ENCODE measurements around the gene LSM5.

The LSM5 gene

DNA sequence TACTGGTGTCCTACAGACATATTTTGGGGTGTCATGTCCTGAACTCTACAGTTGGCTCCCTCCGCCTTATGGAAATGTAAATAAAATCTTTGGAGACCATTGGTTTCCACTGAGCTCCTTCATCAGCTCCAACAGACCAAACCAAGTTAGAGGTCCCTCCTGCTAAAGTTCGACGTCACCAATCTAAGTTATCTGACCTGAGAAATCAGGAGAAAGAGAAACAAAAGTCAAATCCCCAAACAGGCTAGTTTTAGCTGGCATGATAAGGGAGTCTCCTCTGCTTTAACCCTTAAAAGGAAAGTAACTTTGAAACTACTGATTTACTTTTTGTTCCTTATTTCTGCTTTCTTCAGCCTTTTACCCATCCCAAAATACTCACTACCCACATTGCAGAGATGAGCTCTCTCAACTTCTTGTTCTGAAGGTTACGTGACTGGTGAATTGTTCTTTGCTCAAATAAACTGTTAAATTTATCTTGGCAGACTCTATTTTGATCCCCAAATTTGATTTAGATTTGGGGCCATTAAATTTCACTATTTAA is 45.1 kb upstream of the LSM5 start:
- H3K27ac ChIP-seq: no peak overlapping the region
- intact Hi-C loops (cut with DNase I; ENCODE audit: low total_unique reads): no loop called here
- peaks cover 0 to 39% (median 19%) of the 10 kb centered on the region in 4 donors for H3K4me1 ChIP-seq
- no peaks in the 10 kb centered on the region for H3K9me3 ChIP-seq
- no peaks in the 10 kb centered on the region for H3K36me3 ChIP-seq
- no peaks in the 10 kb centered on the region for H3K27me3 ChIP-seq
- TF ChIP-seq, protein P1, sequence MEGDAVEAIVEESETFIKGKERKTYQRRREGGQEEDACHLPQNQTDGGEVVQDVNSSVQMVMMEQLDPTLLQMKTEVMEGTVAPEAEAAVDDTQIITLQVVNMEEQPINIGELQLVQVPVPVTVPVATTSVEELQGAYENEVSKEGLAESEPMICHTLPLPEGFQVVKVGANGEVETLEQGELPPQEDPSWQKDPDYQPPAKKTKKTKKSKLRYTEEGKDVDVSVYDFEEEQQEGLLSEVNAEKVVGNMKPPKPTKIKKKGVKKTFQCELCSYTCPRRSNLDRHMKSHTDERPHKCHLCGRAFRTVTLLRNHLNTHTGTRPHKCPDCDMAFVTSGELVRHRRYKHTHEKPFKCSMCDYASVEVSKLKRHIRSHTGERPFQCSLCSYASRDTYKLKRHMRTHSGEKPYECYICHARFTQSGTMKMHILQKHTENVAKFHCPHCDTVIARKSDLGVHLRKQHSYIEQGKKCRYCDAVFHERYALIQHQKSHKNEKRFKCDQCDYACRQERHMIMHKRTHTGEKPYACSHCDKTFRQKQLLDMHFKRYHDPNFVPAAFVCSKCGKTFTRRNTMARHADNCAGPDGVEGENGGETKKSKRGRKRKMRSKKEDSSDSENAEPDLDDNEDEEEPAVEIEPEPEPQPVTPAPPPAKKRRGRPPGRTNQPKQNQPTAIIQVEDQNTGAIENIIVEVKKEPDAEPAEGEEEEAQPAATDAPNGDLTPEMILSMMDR (IDR thresholded peaks at IDR 0.05): no peak
- H3K4me3 ChIP-seq: no peak overlapping the region
- no peak for DNase-seq

DNA sequence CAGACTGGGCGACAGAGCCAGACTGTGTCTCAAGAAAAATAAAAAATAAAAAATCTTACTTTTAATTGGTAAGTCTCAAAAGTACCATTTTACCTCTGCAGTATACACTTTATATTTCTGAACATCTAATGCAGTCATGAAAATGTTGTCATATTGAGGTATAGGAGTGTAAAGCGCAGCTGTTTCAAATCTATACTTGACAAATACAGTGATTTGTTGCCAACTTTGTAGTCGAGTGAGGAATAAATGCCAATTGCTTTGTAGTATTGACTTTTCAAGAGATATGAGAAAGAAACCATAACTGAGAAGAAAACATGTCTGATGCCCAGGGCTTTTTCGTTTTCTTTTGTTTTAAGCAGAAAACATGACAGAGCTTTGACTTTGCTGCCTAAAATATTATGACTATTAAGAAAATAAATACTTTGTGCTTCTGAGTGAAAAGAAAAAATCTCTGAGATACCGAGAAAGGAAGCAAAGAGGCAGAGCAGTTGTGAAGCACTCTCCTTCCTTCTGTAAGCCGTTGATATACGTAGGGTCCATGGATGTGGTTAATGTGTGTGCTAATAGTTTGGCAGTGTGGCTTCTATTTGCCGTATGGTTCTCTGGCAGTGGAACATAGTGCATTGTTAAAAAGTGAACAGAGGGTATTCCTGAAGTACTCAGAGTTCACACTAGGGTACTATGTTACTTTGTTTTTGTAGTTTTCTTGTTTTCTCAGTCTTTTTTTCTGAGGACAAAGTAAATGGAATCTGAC is 43.3 kb upstream of the LSM5 start:
- Histone ChIP-seq H3K36me3 (no peaks in the 10 kb centered on the region), H3K27ac (no peak overlapping the region), H3K9me3 (no peaks in the 10 kb centered on the region), H3K4me1 (peaks cover 0 to 36% (median 17%) of the 10 kb centered on the region in 4 donors), H3K27me3 (no peaks in the 10 kb centered on the region), H3K4me3 (no peak overlapping the region)
- TF ChIP-seq, protein P1 (IDR thresholded peaks at IDR 0.05): no peak
- no peak for DNase-seq
- intact Hi-C loops (cut with DNase I; ENCODE audit: low total_unique reads): no loop called here

DNA sequence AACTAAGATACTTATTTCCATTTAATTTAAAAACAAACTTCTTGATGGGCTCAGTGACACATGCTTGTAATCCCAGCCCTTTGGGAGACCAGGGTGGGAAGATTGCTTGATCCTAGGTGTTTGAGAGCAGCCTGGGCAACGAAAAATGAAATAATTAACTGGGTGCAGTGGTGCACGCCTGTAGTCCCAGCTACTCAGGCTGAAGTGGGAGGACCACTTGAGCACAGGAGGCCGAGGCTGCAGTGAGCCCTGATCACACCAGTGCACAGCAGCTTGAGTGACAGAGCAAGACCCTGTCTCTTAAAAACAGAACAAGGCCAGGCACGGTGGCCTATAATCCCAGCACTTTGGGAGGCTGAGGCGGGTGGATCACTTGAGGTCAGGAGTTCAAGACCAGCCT is 42.5 kb upstream of the LSM5 start:
- DNase-seq: no peak
- no peak overlapping the region for H3K27ac ChIP-seq
- no peak overlapping the region for H3K4me3 ChIP-seq
- H3K36me3 ChIP-seq: no peaks in the 10 kb centered on the region
- intact Hi-C loops (cut with DNase I; ENCODE audit: low total_unique reads): no loop called here
- no peaks in the 10 kb centered on the region for H3K27me3 ChIP-seq
- TF ChIP-seq, protein P1 (IDR thresholded peaks at IDR 0.05): no peak
- no peaks in the 10 kb centered on the region for H3K9me3 ChIP-seq
- peaks cover 0 to 28% (median 14%) of the 10 kb centered on the region in 4 donors for H3K4me1 ChIP-seq

DNA sequence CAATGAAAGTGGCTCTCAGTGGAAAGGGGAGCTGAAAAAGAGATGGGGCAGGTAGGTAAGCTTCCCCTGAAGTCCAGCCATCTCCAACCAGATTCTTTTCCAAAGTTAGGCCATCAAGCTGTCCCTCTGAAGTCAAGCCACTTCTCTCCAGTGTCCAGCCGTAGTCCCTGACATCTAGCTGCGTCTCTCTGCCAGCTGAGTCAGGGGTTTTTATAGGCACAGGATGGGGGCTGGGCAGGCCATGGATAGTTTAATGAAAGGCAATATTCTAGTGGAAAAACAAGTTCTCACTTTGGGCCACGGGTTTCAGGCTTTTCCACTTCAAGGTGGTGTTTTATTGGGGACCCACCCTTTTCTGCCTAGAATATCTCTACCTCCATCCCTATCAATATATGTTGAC is 41.9 kb upstream of the LSM5 start:
- intact Hi-C loops (cut with DNase I; ENCODE audit: low total_unique reads): no loop called here
- no peak for DNase-seq
- H3K9me3 ChIP-seq: no peaks in the 10 kb centered on the region
- no peak overlapping the region for H3K27ac ChIP-seq
- peaks cover 0 to 22% (median 10%) of the 10 kb centered on the region in 4 donors for H3K4me1 ChIP-seq
- no peaks in the 10 kb centered on the region for H3K27me3 ChIP-seq
- no peak overlapping the region for H3K4me3 ChIP-seq
- H3K36me3 ChIP-seq: no peaks in the 10 kb centered on the region
- TF ChIP-seq, protein P1 (IDR thresholded peaks at IDR 0.05): no peak

DNA sequence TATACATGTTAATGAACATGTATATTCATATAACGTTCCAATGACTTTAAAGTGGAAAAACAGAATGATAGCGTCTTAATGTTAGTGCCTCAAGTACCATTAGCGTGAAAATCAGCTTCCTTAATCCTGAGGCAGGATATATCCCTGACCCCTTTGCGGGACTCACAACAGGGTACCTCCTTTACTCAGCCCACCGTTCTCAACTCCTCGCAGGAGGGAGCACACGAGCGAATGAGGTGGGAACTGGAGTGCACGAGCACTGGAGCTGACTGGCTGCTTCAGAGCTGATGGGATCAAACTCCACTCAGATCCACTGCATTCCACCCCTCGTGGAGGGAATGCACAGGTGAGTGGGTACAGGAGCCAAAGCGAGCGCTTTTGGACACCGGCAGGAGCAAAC is 41.2 kb upstream of the LSM5 start:
- DNase-seq: no peak
- H3K4me3 ChIP-seq: no peak overlapping the region
- TF ChIP-seq, protein P1 (IDR thresholded peaks at IDR 0.05): no peak
- no peak overlapping the region for H3K27ac ChIP-seq
- intact Hi-C loops (cut with DNase I; ENCODE audit: low total_unique reads): no loop called here
- no peaks in the 10 kb centered on the region for H3K9me3 ChIP-seq
- peaks cover 0 to 15% (median 3%) of the 10 kb centered on the region in 4 donors for H3K4me1 ChIP-seq
- no peaks in the 10 kb centered on the region for H3K36me3 ChIP-seq
- no peaks in the 10 kb centered on the region for H3K27me3 ChIP-seq
